HG03571 (cell line): Measurements from ENCODE around the gene THADA.

ENCODE experiments used
- ATAC-seq: cut with Tn5 transposase; IDR thresholded peaks from one replicate; pipeline ENCODE4 v1.9.1; 2021; ENCODE audit not compliant: unreplicated experiment

The THADA gene

DNA sequence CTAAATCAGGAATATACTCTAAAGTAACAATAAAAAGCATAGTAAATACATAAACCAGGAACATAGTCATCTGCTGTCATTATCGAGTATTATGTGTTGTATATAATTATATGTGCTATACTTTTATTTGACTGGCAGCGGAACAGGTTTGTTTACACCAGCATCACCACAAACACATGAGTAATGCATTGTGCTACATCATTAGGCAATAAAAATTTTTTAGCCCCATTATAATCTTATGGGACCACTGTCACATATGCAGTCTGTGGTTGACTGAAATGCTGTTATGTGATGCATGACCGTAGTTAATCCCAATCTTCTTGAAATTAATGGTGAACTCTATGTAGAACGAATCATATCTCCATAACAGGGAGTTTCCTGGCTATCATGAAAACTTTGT, 232.7 kb downstream of the THADA start:
- ATAC-seq, result no peak

DNA sequence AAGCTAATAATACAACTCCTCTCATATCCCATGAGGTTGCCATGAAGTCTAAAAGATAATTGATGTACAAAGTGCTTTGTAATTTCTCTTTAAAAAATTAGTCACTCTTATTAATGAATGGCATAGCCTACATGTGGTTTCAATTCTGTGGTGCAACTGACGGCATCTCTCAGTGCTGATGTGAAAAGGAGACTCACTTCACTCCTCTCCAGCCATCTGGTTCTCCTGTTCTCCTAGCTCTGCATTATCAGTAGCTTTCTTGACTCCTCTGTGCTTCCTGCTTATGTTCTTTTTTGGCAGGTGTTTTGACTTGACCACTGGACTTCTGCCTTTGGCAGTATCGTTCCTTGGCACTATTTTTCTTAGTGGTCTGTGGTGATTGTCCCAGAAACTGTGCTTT, 234.6 kb downstream of the THADA start:
- ATAC-seq, result no peak

DNA sequence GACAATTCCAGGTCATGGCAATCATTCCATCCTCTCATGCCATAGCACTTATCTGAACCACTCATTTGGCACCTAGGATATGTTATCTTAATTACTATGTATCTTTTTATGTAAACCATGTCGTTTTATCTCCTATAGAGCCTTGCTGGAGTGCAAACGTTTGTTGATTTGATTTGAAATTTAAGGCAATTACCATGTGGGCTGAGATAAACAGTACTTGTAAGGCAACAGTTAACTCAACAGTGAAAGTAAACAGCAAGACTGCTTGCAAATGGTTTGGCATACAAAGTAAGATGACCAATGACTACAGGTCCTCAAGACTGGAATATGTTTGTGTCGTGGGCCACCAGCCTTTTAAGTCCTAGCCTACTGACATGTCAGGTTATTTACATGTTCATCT, 235.7 kb downstream of the THADA start:
- ATAC-seq, result no peak

DNA sequence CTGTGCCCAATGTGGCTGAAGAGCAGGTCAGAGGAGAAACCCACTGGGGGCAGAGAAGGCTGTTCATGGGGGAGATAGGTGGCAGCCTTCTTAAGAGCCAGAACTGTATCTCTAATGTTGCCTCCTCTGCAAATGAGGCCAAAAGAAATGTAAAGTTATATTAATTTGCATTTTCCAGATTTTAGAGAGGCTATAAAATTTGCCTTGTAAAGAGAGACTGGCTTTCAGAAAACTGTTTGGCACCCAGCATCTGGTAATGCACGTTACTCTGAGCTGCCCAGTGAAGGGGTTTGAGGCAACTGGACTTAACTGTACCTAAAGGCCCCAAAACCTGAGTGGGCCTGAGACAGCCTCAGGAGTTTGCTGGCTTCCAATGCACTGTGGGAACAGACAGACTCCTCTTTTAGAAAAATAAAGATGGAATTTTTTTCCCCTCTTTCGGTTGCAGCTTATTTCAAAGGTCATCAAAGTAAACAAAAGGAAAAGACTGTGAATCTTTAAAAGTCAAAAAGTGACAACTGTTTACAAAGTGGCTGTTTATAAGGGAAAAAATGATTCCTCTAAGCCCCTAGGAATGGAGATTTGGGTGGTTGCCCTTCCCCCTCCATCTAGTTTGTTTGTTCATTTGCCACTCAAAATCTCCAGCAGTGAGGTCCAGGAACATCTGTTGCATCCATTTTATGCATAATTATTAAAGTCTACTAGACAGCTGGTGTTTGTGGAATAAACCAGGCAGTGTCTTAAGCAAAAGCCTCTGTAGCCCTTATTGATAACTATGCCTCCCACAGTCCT, 237.2 kb downstream of the THADA start:
- ATAC-seq, result no peak

DNA sequence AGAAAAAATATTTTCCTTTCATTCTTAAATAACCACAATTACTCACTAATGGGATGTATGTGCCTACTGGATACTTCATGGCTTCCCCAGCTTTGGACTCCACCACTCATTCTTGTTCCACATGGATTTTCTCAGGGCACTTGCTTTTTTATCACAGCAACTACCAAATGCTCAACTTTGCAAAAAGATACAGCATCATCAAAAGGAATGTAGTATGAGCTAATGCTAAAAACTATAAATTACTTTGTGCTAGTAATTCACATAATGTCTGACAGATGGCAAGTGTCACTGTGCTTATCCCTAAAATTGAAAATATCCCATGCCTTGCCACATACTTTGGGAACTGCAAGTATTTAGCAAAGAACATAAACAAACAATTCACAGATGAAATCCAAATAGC, 239.1 kb downstream of the THADA start:
- no peak for ATAC-seq

DNA sequence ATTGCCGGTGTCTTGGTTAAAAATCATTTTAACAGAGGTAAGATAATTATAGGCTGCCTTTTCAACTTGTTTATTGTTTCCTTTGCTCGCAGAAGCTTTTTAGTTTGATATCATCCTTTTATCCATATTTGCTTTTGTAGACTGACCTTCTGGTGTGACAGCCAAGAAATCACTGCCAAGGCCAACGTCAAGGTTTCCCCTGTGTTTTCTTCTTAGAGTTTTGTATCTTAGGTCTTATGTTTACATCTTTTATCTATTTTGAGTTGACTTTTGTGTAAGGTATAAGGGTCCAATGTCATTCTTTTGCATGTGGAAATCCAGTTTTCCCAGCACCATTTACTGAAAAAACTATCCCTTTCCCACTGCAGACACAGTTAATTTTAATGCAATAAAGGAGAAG, 240.4 kb downstream of the THADA start:
- no peak for ATAC-seq

DNA sequence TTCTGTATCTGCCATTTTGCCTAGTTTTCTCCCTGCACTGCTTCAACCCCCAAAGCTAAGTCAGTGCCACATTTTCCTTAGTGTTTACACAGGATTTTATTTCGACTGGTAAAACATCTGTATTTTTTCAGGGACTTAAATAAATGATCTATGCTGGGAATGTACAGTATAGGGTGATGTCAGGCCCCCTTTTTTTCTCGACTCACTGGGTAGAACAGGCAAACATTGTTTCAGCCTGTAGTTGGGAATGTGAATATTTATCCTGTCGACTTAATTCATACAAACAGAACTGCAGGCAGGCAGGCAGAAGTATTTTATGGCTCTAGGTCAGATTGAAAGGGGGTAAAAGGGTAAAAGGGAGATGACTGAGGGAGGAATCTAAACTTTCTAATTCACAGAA, 245.9 kb downstream of the THADA start:
- no peak for ATAC-seq

DNA sequence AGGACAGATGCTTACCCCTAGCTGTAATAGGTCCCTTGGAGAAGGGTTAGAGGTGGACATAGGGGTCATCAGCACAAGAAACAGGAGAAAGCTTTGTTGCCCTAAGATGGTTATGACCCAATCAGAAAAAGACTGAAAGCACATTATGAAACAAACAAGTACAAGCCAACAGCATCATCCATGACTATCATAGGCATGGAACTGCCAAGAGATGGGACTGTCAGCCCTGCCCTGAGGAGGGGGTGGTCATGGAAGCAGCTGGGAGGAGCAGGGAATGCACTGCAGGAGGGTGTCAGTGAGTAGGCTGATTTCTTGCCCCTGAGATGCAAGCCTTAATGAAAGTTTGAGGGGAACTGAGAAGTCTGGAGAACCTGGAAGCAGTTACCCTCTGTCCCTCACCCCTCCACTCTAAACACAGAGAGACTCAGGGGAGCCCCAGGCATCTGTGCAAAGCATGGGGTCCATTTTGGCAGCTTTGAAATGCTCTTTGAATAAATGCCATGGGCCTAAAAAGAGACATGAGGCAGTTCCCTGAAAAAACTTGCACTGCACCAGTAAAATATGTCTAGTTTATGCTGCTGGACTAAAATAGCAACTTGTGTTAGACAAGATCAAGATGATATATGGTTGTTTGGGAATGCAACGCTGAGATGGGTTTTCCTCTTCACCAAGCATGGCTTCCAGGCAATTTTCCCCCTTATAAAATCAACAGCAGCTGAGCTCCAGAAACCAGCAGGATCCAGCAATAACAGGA, 246.8 kb downstream of the THADA start:
- ATAC-seq, result no peak

DNA sequence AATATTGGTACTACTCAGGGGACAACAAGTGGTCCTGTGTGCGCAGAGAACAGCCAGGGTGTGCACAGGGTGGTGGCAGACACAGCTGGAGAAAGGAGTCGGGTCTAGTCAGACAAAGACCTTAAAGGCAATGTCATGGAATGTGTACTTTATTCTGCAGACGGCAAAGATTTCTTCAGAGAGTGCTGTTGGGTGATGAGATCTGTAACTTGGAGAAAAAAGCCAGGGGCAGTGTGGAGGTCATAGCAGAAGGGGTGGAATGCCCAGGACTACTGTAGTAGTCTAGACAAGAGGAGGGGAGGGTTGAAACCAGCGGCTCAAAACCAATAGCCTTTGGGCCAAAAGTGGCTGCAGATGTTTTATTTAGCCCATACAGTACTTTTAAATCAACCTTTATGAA, 248.1 kb downstream of the THADA start:
- no peak for ATAC-seq

DNA sequence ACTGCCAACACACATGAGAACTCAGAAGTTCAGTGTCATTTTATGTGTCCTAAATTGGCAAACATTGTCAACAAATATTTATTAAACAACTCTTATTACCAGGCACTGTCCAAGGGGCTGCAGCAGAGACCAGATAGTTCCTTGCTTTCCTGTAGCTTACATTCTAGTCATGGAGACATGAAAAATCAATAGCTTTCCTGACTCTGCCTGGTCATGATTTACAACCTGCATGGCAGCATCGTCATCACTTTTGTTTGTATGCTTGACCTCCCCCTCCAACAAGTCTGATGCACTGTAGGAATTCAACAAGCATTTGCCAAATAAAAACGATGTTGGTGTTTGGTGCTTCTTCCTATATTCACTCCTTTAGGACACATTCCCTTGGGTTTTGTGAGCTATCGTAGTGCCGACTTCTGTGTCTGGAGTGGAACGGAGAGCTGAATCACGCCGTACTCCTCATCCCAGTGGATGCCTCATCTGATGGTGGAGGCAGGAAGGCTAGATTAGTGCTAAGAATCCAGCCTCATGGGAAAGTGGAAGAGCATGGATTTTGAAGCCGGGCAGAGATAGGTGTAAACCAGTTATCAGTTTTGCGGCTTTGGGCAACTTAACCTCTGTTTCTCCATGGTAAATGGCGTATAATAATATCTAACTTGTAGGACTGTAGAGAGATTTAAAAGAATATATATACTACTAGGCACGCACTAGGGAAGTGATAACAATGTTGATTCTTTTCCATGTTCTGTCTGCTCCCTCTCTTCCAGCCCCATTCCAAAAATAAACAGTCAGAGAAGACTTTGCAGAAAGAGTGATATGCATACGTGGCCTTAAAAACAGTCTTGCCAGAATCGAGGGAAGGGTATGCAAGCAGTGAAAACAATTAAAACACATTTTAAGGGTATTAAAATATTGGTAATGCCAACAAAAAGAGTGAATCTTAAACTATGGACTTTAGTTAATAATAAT, 249.0 kb downstream of the THADA start:
- no peak for ATAC-seq

DNA sequence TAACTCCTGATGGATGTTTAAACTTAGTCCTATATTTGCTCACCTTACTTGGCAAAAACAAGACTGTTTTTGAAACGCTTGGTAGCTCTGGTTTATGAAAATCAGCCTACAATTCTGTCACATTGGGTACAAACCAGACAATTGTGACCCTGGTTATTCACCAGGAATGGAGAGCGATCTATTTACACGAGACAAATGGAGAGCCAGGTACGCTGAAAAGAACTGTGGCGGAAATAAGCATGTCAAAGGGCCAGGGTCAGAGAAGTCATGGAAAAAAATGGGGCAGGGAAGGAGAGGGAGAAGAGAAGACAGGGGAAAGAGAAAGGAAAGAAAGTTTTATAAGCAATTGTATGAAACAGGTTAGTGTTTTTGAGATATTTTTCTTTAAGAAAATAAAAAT, 250.0 kb downstream of the THADA start:
- no peak for ATAC-seq

DNA sequence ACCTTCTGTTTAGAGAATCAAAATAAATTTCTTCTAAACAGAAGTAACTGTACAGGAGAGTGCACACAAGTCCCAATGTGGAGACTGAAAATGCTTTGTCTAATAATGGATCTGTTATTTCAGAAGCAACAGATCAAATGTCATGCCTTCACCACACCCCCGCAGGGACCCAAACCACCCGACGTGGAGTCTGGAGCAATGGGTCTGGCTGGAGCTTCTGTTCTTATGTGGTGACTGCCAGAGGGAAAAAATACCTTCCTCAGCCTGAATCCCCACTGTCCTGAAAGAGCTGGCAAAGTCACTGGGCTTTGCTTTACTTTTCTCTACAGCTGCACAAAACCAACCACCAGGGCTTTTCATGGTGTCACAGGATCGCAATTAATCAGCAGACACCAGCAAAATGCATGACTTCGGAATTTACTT, 250.4 kb downstream of the THADA start:
- no peak for ATAC-seq

DNA sequence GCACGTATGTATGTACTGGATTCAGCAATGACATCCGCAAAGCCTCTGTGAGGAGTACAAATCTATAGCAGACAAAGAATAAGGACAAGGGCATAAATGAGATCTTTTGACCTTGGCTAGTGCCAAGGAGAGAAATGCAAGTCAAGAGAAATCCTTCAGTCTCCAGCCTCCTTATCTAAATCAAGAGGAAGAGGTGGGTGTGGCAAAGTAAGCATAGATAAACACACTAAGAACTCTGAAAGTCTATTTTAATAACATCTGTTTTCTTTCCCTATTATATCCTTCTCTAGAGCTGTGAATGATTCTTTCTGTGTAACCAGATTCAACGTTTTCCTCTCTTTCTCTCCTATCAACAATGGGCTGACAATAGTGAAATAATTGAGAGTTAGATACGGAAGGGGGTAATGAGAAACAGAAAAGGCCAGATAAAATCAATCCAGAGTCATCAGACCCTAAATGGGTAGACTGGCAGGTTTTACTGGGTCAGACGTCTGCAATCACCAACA, 250.9 kb downstream of the THADA start:
- ATAC-seq, result no peak

DNA sequence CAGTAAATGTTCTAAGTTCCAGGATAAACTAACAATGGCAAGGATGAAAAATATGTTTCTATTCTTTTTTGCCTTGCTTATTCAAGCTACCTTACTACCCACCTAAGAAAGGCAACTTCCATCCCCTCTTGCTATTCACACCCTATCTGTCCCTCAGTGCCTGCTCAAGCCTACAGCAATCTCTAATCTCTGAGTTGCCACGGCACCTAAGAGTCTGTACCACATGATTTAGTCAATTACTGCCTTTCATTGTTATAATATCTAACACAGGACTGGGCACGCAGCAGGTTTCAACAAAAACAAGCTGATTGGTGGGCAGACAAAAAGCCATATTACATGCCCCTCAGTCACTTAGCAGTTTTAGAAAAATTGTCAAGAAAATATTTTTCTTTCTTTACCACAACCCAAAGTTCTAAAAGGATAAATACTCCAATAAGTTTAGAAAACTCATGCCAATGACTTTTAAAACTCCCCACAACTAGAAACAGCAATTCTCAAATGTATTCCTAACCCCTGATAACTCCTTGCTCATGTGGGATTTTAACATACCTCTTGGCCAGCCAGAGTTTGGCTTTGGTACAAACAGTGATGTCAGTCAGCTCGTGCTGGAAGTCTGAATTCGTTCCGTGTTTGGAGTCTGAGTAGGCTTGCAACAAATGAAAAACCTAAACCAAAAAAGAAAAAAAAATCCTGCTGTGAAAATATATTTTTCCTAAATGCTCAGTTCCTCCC, 252.1 kb downstream of the THADA start:
- ATAC-seq, result no peak

DNA sequence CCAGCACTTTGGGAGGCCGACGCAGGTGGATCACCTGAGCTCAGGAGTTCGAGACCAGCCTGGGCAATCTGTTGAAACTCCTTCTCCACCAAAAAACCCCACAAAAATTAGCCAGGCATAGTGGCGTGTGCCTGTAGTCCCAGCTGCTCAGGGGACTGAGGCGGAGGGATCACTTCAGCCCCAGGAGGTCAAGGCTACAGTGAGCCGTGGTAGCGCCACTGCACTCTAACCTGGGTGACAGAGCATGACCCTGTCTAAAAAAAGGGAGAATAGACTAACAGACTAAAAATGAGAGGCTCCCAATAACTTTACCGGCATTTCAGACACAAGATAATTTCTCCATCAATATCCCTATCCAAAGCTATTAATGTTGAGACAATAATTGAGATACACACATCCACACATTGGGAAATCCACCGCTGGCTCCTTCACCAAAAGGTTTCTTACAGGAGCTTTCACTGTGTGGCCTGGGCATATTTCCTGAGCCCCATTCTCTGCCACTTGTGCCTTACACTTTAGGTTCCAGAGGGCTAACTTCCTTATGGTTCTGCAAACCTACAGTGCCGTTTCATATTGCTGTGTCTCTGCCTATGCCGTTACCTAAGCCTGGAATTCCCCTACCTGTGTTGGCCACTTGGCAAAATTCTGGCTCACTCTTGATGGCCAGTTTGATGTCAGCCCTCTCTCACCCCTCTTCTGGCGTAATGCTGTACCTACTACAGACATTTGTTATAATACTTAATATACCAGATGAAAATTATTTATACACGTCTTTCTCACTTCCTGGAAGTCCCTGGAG, 253.7 kb downstream of the THADA start:
- ATAC-seq, result no peak

DNA sequence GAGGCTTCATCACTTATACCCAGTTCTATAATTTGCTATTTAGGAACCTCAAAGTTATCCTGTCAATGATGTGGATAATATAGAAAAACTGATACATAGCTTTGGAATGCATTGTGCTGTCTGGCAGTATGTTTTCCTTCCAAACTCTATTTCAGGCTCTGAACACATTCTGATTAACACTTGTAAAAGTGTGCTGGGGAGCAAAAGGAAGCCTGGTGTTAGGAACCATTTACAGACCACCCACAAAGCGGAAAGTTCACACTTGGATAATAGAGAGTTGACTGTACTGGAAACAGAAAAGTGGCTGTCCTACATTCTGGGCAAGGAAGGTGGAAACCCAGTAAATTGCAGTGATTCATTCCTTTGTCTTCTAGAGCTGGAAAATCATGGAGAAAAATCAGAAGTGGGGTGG, 254.9 kb downstream of the THADA start:
- no peak for ATAC-seq

DNA sequence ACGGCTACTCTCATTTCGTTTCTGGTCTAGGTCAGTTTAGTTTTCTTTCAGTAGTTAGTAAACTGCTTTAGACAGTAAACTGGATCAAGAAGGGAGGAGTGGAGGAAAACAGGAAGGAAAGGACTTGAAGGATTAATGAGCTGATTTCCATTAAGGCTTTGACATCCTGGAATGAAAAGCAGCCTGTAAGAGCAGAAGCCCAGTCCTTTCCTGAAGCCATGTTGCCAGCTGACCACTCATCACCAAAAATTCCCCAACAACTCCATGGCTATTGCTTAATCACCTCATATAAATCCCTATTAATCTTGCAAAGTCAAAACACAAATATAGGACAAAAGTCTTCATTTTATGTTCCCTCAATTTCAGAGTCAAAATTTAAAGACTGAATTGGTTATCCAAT, 255.8 kb downstream of the THADA start:
- ATAC-seq, result no peak

DNA sequence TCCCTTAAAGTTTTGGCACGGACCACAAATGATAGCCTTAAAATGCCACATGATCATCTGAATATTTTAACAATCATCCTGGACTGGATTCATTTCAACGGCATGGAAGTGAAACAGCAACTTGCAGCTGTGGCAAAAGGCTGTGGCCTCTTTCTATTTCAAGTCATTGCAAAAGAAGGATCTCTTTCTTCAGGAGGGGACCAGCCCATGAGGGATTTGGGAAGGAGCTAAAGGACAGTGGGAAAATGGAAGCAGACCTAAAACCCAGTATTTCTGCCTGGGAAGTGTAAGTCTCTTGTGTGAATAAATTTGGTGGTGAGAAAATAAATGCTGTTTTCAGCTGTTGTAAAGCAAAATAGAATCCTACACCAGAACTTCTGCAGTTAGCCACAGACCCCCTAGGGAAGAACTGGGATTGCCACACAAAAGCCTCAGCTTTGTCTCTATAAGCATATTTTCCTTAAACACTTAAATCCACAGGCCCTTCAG, 262.1 kb downstream of the THADA start:
- no peak for ATAC-seq

DNA sequence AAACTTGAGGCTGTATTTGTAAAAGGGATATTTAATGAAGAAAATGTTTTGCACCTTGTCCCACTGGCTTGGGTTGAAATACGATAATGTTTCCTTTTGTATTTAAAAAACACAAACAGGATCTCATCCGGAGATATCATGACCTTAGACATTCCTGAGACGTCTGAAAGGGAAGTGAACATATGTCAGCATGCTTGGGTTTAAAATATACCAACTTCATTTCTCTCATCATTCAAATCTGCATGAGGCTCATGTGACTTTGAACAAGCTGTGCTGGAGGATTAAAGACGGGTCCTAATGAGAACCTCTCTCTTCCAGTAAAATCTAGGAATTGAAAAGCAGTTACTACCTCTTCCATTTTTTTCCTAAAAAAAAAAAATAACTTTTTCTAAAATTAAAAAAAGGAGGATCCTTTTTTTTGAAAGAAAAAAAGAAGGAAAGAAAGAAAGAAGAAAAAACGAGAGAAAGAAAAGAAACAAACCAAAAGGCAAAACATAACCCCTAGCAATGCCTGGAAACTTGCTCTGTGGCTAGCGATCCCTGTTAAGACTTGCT, 262.7 kb downstream of the THADA start:
- no peak for ATAC-seq
